SHP77 treated with DMSO at 0.1 percent for 48 hours (cell line): ENCODE data around the gene APOL2.
"Not testable (repeated sequence)": the region's sequence is repeated elsewhere in the genome, so short reads cannot be mapped to it uniquely, and the experiment has no call there.

Source experiments
- DNase-seq: peaks from one replicate; lab custom pipeline; 2025; lab: John Stamatoyannopoulos, UW

Gene APOL2

GRCh38 chr22:36197514-36198146, 41.7 kb downstream of the APOL2 start:
- no peak for DNase-seq

- DNase-seq = no peak
Observed at GRCh38 chr22:36197065-36197440, 42.3 kb downstream of the APOL2 start.

- no peak for DNase-seq
Observed at GRCh38 chr22:36196254-36197064, 42.9 kb downstream of the APOL2 start.

- DNase-seq = peak; percentile 7
Observed at GRCh38 chr22:36194971-36195370, 44.4 kb downstream of the APOL2 start.

GRCh38 chr22:36194385-36194784, 44.9 kb downstream of the APOL2 start:
- DNase-seq = no peak

GRCh38 chr22:36193577-36193976, 45.8 kb downstream of the APOL2 start:
- DNase-seq = no peak

- no peak for DNase-seq
Observed at GRCh38 chr22:36193171-36193570, 46.2 kb downstream of the APOL2 start.

- DNase-seq = no peak
Observed at GRCh38 chr22:36192542-36192941, 46.8 kb downstream of the APOL2 start.

- no peak for DNase-seq
Observed at GRCh38 chr22:36191106-36191836, 48.1 kb downstream of the APOL2 start.

- not testable (repeated sequence) for DNase-seq
Observed at GRCh38 chr22:36187862-36188261, 51.5 kb downstream of the APOL2 start.

GRCh38 chr22:36185828-36186624, 53.3 kb downstream of the APOL2 start:
- no peak for DNase-seq

GRCh38 chr22:36184433-36185025, 54.8 kb downstream of the APOL2 start:
- no peak for DNase-seq

GRCh38 chr22:36183446-36183845, 55.9 kb downstream of the APOL2 start:
- DNase-seq = no peak

- DNase-seq = no peak
Observed at GRCh38 chr22:36182857-36183256, 56.5 kb downstream of the APOL2 start.

GRCh38 chr22:36182056-36182455, 57.3 kb downstream of the APOL2 start:
- no peak for DNase-seq

- DNase-seq = no peak
Observed at GRCh38 chr22:36180928-36181327, 58.4 kb downstream of the APOL2 start.

- no peak for DNase-seq
Observed at GRCh38 chr22:36180038-36180880, 59.1 kb downstream of the APOL2 start.

GRCh38 chr22:36177160-36177559, 62.2 kb downstream of the APOL2 start:
- DNase-seq = no peak
